MM.1S (cell line): Measurements from ENCODE around the gene PRSS27.

Experiments
- DNase-seq: peaks from one replicate; pipeline ENCODE4 v3.0.0-alpha.2; 2015
- H2AFZ ChIP-seq: fragments of 300-600 bp; sonication (generic); 2 replicates; pipeline ENCODE4 v1.6.0; 2016; ENCODE audit warnings: antibody characterized with exemption, low read length
- H3F3A ChIP-seq: fragments of 300-600 bp; sonication (generic); 2 replicates; pipeline ENCODE4 v1.6.1; 2016; ENCODE audit warnings: mild to moderate bottlenecking, antibody characterized with exemption, low read length, moderate library complexity, mixed read lengths; ENCODE audit not compliant: insufficient read depth
- H3K27ac ChIP-seq: fragments of 300-600 bp; sonication (generic); 2 replicates; pipeline ENCODE4 v1.5.1; 2016; ENCODE audit warnings: mild to moderate bottlenecking, low read length
- H3K27me3 ChIP-seq: fragments of 300-600 bp; sonication (generic); replicated peaks from 2 replicates; pipeline ENCODE4 v1.6.0; 2016; ENCODE audit warnings: low read length; ENCODE audit not compliant: insufficient read depth
- H3K36me3 ChIP-seq: fragments of 300-600 bp; sonication (generic); replicated peaks from 2 replicates; pipeline ENCODE4 v1.6.1; 2016; ENCODE audit warnings: mild to moderate bottlenecking, low read length, mixed read lengths; ENCODE audit not compliant: insufficient read depth
- H3K4me1 ChIP-seq: fragments of 300-600 bp; sonication (generic); 2 replicates; pipeline ENCODE4 v1.6.1; 2016; ENCODE audit warnings: low read length, mixed read lengths
- H3K4me2 ChIP-seq: fragments of 300-600 bp; sonication (generic); 2 replicates; pipeline ENCODE4 v1.6.0; 2016; ENCODE audit warnings: low read depth, low read length
- H3K4me3 ChIP-seq: fragments of 300-600 bp; sonication (generic); 2 replicates; pipeline ENCODE4 v1.5.1; 2016; ENCODE audit warnings: low read length, mixed read lengths
- H3K79me2 ChIP-seq: fragments of 300-600 bp; sonication (generic); 2 replicates; pipeline ENCODE4 v1.6.1; 2016; ENCODE audit warnings: mixed run types, low read length, mixed read lengths
- H3K9ac ChIP-seq: fragments of 300-600 bp; sonication (generic); 2 replicates; pipeline ENCODE4 v1.6.1; 2016; ENCODE audit warnings: low read length, mixed read lengths
- H3K9me2 ChIP-seq: fragments of 300-600 bp; sonication (generic); replicated peaks from 2 replicates; pipeline ENCODE4 v1.6.1; 2016; ENCODE audit warnings: mild to moderate bottlenecking, low read length, mixed read lengths; ENCODE audit not compliant: insufficient read depth
- H3K9me3 ChIP-seq: fragments of 300-600 bp; sonication (generic); replicated peaks from 2 replicates; pipeline ENCODE4 v1.6.1; 2016; ENCODE audit warnings: mild to moderate bottlenecking, low read length, mixed read lengths; ENCODE audit not compliant: insufficient read depth
- H4K20me1 ChIP-seq: fragments of 300-600 bp; sonication (generic); 2 replicates; pipeline ENCODE4 v1.6.1; 2016; ENCODE audit warnings: mild to moderate bottlenecking, low read length, moderate library complexity, mixed read lengths; ENCODE audit not compliant: insufficient read depth
- EZH2 ChIP-seq: fragments of 300-600 bp; sonication (generic); optimal IDR thresholded peaks from 2 replicates; pipeline ENCODE3; 2017; ENCODE audit warnings: low read depth, mild to moderate bottlenecking, antibody characterized with exemption, low read length, mixed read lengths
- EZH2phosphoT487 ChIP-seq: fragments of 300-600 bp; sonication (generic); IDR thresholded peaks from 2 replicates; pipeline ENCODE4 v1.6.1; 2018; ENCODE audit warnings: antibody characterized with exemption, low read length
- TF ChIP-seq, protein P1 (sequence below): fragments of 300-600 bp; sonication (generic); IDR thresholded peaks from 2 replicates; pipeline ENCODE4 v1.5.1; 2016; ENCODE audit warnings: antibody characterized with exemption, low read length, mixed read lengths

The PRSS27 gene

DNA sequence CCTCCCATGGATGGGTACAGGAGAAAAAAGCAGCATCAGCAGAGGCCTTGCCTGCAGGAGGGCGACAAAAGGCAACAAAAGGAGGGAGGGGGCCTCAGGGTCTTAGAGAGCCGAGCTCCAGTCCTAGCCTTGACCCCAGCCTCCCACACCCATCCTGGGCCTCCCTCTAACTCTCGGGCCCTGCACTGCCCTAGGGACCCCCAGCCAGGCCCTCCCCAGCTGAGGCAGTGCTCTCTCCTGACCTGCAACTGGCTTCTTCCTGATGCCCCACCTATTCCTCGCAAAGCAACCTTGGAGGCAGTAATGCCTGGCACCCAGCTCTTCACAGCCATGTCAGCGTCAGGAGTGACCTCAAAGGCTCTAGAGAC, 17.2 kb upstream of the PRSS27 start:
- Histone ChIP-seq H3K9ac (no peak overlapping the region), H3K4me3 (no peak overlapping the region), H3K4me1 (no peaks in the 10 kb centered on the region), H3F3A (no peaks in the 10 kb centered on the region), H3K9me3 (no peaks in the 10 kb centered on the region), H3K9me2 (no peaks in the 10 kb centered on the region), H3K36me3 (no peaks in the 10 kb centered on the region), H3K27ac (no peak overlapping the region), H3K4me2 (no peak overlapping the region), H3K27me3 (peaks cover 7% of the 10 kb centered on the region; the same call in 1 of the 2 replicates), H2AFZ (no peak overlapping the region), H4K20me1 (no peaks in the 10 kb centered on the region), H3K79me2 (no peaks in the 10 kb centered on the region)
- no peak for DNase-seq
- TF ChIP-seq EZH2 (no peak), EZH2phosphoT487 (no peak)
- TF ChIP-seq, protein P1, sequence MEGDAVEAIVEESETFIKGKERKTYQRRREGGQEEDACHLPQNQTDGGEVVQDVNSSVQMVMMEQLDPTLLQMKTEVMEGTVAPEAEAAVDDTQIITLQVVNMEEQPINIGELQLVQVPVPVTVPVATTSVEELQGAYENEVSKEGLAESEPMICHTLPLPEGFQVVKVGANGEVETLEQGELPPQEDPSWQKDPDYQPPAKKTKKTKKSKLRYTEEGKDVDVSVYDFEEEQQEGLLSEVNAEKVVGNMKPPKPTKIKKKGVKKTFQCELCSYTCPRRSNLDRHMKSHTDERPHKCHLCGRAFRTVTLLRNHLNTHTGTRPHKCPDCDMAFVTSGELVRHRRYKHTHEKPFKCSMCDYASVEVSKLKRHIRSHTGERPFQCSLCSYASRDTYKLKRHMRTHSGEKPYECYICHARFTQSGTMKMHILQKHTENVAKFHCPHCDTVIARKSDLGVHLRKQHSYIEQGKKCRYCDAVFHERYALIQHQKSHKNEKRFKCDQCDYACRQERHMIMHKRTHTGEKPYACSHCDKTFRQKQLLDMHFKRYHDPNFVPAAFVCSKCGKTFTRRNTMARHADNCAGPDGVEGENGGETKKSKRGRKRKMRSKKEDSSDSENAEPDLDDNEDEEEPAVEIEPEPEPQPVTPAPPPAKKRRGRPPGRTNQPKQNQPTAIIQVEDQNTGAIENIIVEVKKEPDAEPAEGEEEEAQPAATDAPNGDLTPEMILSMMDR, result no peak

GRCh38 chr16:2736476-2737237, 16.6 kb upstream of the PRSS27 start:
- Histone ChIP-seq H3K27ac (no peak overlapping the region), H3K79me2 (no peaks in the 10 kb centered on the region), H3K4me2 (no peak overlapping the region), H3K9me2 (no peaks in the 10 kb centered on the region), H3K9me3 (no peaks in the 10 kb centered on the region), H3K4me3 (no peak overlapping the region), H3K9ac (no peak overlapping the region), H3K27me3 (peaks cover 12% of the 10 kb centered on the region), H3K4me1 (no peaks in the 10 kb centered on the region), H3F3A (no peaks in the 10 kb centered on the region), H4K20me1 (no peaks in the 10 kb centered on the region), H2AFZ (no peak overlapping the region), H3K36me3 (no peaks in the 10 kb centered on the region)
- no peak for DNase-seq
- TF ChIP-seq, protein P1, result no peak
- TF ChIP-seq EZH2phosphoT487, result no peak
- TF ChIP-seq EZH2, result no peak

- peaks cover 24% of the 10 kb centered on the region for H3K27me3 ChIP-seq
- no peak for DNase-seq
Observed at GRCh38 chr16:2734844-2735515, 15.0 kb upstream of the PRSS27 start.

More at GRCh38 chr16:2734844-2735515, 15.0 kb upstream of the PRSS27 start:
- no peaks in the 10 kb centered on the region for H3F3A ChIP-seq
- H3K79me2 ChIP-seq, result no peaks in the 10 kb centered on the region
- no peaks in the 10 kb centered on the region for H3K36me3 ChIP-seq
- no peak overlapping the region for H3K4me3 ChIP-seq
- no peak overlapping the region for H2AFZ ChIP-seq
- H3K4me1 ChIP-seq, result no peaks in the 10 kb centered on the region
- no peaks in the 10 kb centered on the region for H4K20me1 ChIP-seq
- no peaks in the 10 kb centered on the region for H3K9me2 ChIP-seq
- H3K27ac ChIP-seq, result no peak overlapping the region
- H3K9me3 ChIP-seq, result no peaks in the 10 kb centered on the region
- H3K9ac ChIP-seq, result no peak overlapping the region
- TF ChIP-seq EZH2phosphoT487, result no peak
- TF ChIP-seq, protein P1, result no peak
- no peak for TF ChIP-seq EZH2
- H3K4me2 ChIP-seq, result no peak overlapping the region
